Stomach (tissue), 9 donors: ENCODE results near the gene MDM2. TPM values are rescaled to one million over a fixed set of nuclear protein-coding genes. Genes with fewer than 3 reads are reported as not detected.
"Not testable (repeated sequence)": the region's sequence is repeated elsewhere in the genome, so short reads cannot be mapped to it uniquely, and the experiment has no call there.

Experiments
- DNase-seq, 2 donors: peaks; one replicate each; pipeline versions ENCODE4 v3.0.0 to v3.0.0-alpha.2; 2013 to 2019
- H3K27ac ChIP-seq, 5 donors: fragments of 200-600 bp in 4 of 5; sonication (generic) in 4 of 5; one replicate each; pipeline ENCODE4 v1.5.1; 2013 to 2019; ENCODE audit warnings: mild to moderate bottlenecking in 1 of 5, moderate library complexity in 1 of 5
- H3K27me3 ChIP-seq, 3 donors: fragments of 200-600 bp; sonication (generic); one replicate each; pipeline ENCODE4 v1.5.1; 2017 to 2019; ENCODE audit warnings: mixed run types in 1 of 3
- H3K36me3 ChIP-seq, 4 donors: fragments of 200-600 bp; sonication (generic); 1 replicate in 3 of 4; 2 replicates in 1 of 4; pipeline ENCODE4 v1.5.1; 2016 to 2019
- H3K4me1 ChIP-seq, 4 donors: fragments of 200-600 bp; sonication (generic); one replicate each; pipeline ENCODE4 v1.5.1; 2016 to 2019
- H3K4me3 ChIP-seq, 4 donors: fragments of 200-600 bp; sonication (generic) in 3 of 4; one replicate each; pipeline ENCODE4 v1.5.1; 2016 to 2019; ENCODE audit warnings: mild to moderate bottlenecking in 1 of 4
- H3K9me3 ChIP-seq, 4 donors: fragments of 200-600 bp; sonication (generic); one replicate each; pipeline ENCODE4 v1.5.1; 2016 to 2019
- CTCF ChIP-seq, 7 experiments: fragments of 450-650 bp in 4 of 7; fragments of 200-600 bp in 3 of 7; sonication (generic) in 3 of 7; IDR thresholded peaks; one replicate each; pipeline ENCODE4 v1.5.1; 2016 to 2019; ENCODE audit warnings: antibody characterized with exemption in 7 of 7, control low read depth in 2 of 7, mild to moderate bottlenecking in 1 of 7
- EP300 ChIP-seq: sonication (generic); formaldehyde crosslinking; IDR thresholded peaks from one replicate; pipeline ENCODE4 v1.6.1; 2017; ENCODE audit warnings: antibody characterized with exemption
- POLR2A ChIP-seq, 4 donors: fragments of 450-650 bp; IDR thresholded peaks; one replicate each; pipeline ENCODE4 v1.6.1; 2016; ENCODE audit warnings: antibody characterized with exemption in 4 of 4, control low read depth in 2 of 4, mild to moderate bottlenecking in 1 of 4, moderate library complexity in 1 of 4
- POLR2AphosphoS5 ChIP-seq, 3 donors: sonication (generic); formaldehyde crosslinking; IDR thresholded peaks; one replicate each; pipeline ENCODE4 v1.6.1; 2016; ENCODE audit warnings: antibody characterized with exemption in 3 of 3
- WGBS, 5 donors: extraction: QIAGEN DNeasy Blood & Tissue Kit in 3 of 5; methylation state at CpG; one replicate each; pipeline versions ENCODE4 v1.1.5 to v1.1.7; 2013 to 2018; 5-methylcytosine and 5-hydroxymethylcytosine counted together
- intact Hi-C: fragments of 100-400 bp; cut with DNase I; formaldehyde crosslinking; loops from one replicate; pipeline ENCODE4 v1.15.1; 2023; ENCODE audit warnings: low total_unique reads
- polyA plus RNA-seq, 3 donors: library from polyadenylated mRNA; stranded (reverse); fragments of 200-250 nt; gene quantifications; one replicate each; pipeline ENCODE4 v1.2.3, GENCODE V29; 2013
- total RNA-seq, 5 donors: library from RNA; depleted of rRNA; stranded (reverse); fragments of >200 nt; gene quantifications; one replicate each; pipeline versions ENCODE4 v1.1.0 to v1.2.3, GENCODE V29; 2014 to 2016
- donor health status: healthy with polysubstance abuse.
- donor health status: Bipolar disorder and iron deficiency.
- donor health status: healthy.

Gene MDM2
- total and polyA plus RNA-seq, 8 donors = 16.8 to 151 (median 62.1) TPM

- no peak for TF ChIP-seq EP300
- TF ChIP-seq CTCF (IDR thresholded peaks at IDR 0.05) = no peak
- TF ChIP-seq POLR2AphosphoS5 (IDR thresholded peaks at IDR 0.05) = no peak
- TF ChIP-seq POLR2A (IDR thresholded peaks at IDR 0.05) = no peak
- DNase-seq = no peak
- H3K4me1 ChIP-seq = peaks cover 0 to 7% (median 3%) of the 10 kb centered on the region in 4 donors
- peaks cover 62 to 96% (median 90%) of the 10 kb centered on the region in 4 donors for H3K36me3 ChIP-seq
- no peaks in the 10 kb centered on the region for H3K9me3 ChIP-seq
- WGBS, 5 donors = 52 to 67% (median 55%) methylated on average over 2 of the region's 2 CpGs
- no peak overlapping the region for H3K4me3 ChIP-seq
- H3K27me3 ChIP-seq = no peaks in the 10 kb centered on the region
- H3K27ac ChIP-seq = no peak overlapping the region
- intact Hi-C loops = no loop called here
Observed at GRCh38 chr12:68839183-68840147, 31.5 kb downstream of the MDM2 start.

- H3K4me1 ChIP-seq, DNase-seq, H3K4me3 ChIP-seq, H3K27me3 ChIP-seq, H3K27ac ChIP-seq, H3K9me3 ChIP-seq, intact Hi-C loops: not testable (repeated sequence)
- WGBS, 5 donors = 94 to 97% (median 96%) methylated on average over 5 of the region's 5 CpGs
- peaks cover 54 to 92% (median 88%) of the 10 kb centered on the region in 4 donors for H3K36me3 ChIP-seq
Observed at GRCh38 chr12:68841175-68841574, 33.2 kb downstream of the MDM2 start.

- no peak for DNase-seq
- 85 to 92% (median 88%) methylated on average over 2 of the region's 2 CpGs for WGBS, 5 donors
- Histone ChIP-seq H3K4me3 (no peak overlapping the region), H3K4me1 (no peaks in the 10 kb centered on the region), H3K27ac (no peak overlapping the region), H3K9me3 (no peaks in the 10 kb centered on the region), H3K36me3 (peaks cover 50 to 87% (median 83%) of the 10 kb centered on the region in 4 donors), H3K27me3 (no peaks in the 10 kb centered on the region)
- TF ChIP-seq EP300 (no peak), POLR2AphosphoS5 (IDR thresholded peaks at IDR 0.05) (no peak), CTCF (IDR thresholded peaks at IDR 0.05) (no peak), POLR2A (IDR thresholded peaks at IDR 0.05) (no peak)
- intact Hi-C loops = no loop called here
Observed at GRCh38 chr12:68841717-68842116, 33.7 kb downstream of the MDM2 start.

- no peaks in the 10 kb centered on the region for H3K9me3 ChIP-seq
- TF ChIP-seq POLR2A (IDR thresholded peaks at IDR 0.05) = no peak
- TF ChIP-seq EP300 = no peak
- no peak for TF ChIP-seq POLR2AphosphoS5 (IDR thresholded peaks at IDR 0.05)
- TF ChIP-seq CTCF (IDR thresholded peaks at IDR 0.05) = no peak
- H3K4me1 ChIP-seq = no peaks in the 10 kb centered on the region
- DNase-seq = no peak
- H3K27ac ChIP-seq = no peak overlapping the region
- intact Hi-C loops = no loop called here
- H3K27me3 ChIP-seq = no peaks in the 10 kb centered on the region
- no peak overlapping the region for H3K4me3 ChIP-seq
- peaks cover 46 to 83% (median 78%) of the 10 kb centered on the region in 4 donors for H3K36me3 ChIP-seq
- 94 to 96% (median 95%) methylated on average over 3 of the region's 3 CpGs for WGBS, 5 donors
Observed at GRCh38 chr12:68842123-68842522, 34.1 kb downstream of the MDM2 start.
